HepG2 (cell line): ENCODE data around the gene SELENOI. TPM values are rescaled to one million over a fixed set of nuclear protein-coding genes. Genes with fewer than 3 reads are reported as not detected.

Source experiments
- ATAC-seq: fragments of 200-7000 bp; cut with Tn5 transposase; 3 replicates; pipeline ENCODE4 v1.9.1; 2020; ENCODE audit warnings: mild to moderate bottlenecking, moderate library complexity
- BruUV-seq: library from RNA; stranded (reverse); fragments of 400-500 nt; replicated peaks from 2 replicates; lab custom pipeline; 2021; lab: Mats Ljungman, UMichigan
- CTCF ChIA-PET: fragments of 300-600 bp; formaldehyde crosslinking; extraction: SDS; loops from one replicate; lab custom pipeline; 2021; ENCODE audit warnings: low total read pairs, inconsistent platforms, low intra/inter-chr PET ratio; lab: Yijun Ruan, JAX
- POLR2A ChIA-PET: fragments of 350-600 bp; sonication (Branson Sonifier 250); formaldehyde crosslinking; loops from one replicate; lab custom pipeline; 2020; ENCODE audit warnings: antibody characterized with exemption, inconsistent platforms; lab: Yijun Ruan, JAX
- DNase-seq: peaks from one replicate; pipeline ENCODE4 v3.0.0-alpha.2; 2015; ENCODE audit warnings: low spot score
- FAIRE-seq: peaks from 3 replicates; lab custom pipeline; 2011; peaks lifted over from hg19 to GRCh38; lab: Jason Lieb, UNC
- H2AFZ ChIP-seq: one replicate; pipeline ENCODE4 v1.6.1; 2011; ENCODE audit warnings: low read length, inconsistent platforms
- H3K27ac ChIP-seq: fragments of 300-600 bp; 3 replicates; pipeline ENCODE4 v1.8.0; 2011; ENCODE audit warnings: mixed run types, mild to moderate bottlenecking, mixed read lengths, low read length, inconsistent platforms; ENCODE audit not compliant: insufficient read depth; ENCODE audit errors: extremely low read length
- H3K27me3 ChIP-seq, 2 experiments: fragments of 200-600 bp in 1 of 2; 2 replicates in 1 of 2; 3 replicates in 1 of 2; pipeline versions ENCODE4 v1.6.0 to v1.8.0; 2011; ENCODE audit warnings: low read length in 2 of 2, mild to moderate bottlenecking in 2 of 2, moderate library complexity in 2 of 2, inconsistent platforms in 1 of 2; ENCODE audit not compliant: insufficient read depth in 2 of 2, control insufficient read depth in 1 of 2
- H3K36me3 ChIP-seq, 2 experiments: fragments of 200-600 bp in 1 of 2; replicated peaks in 1 of 2; 2 replicates in 1 of 2; 3 replicates in 1 of 2; pipeline versions ENCODE4 v1.5.1 to v1.8.0; 2011; ENCODE audit warnings: low read length in 2 of 2, inconsistent platforms in 1 of 2; ENCODE audit not compliant: insufficient read depth in 2 of 2, control insufficient read depth in 1 of 2
- H3K4me1 ChIP-seq: 2 replicates; pipeline ENCODE4 v1.5.1; 2012; ENCODE audit warnings: low read length, inconsistent platforms; ENCODE audit not compliant: insufficient read depth
- H3K4me2 ChIP-seq: 2 replicates; pipeline ENCODE4 v1.6.0; 2011; ENCODE audit warnings: low read depth, low read length, inconsistent platforms
- H3K4me3 ChIP-seq, 3 experiments: fragments of 200-600 bp in 1 of 3; sonication (generic), shearing (Covaris generic) in 1 of 3; replicated peaks in 1 of 3; 2 replicates each; pipeline ENCODE4 v1.5.1; 2011 to 2016; ENCODE audit warnings: low read length in 3 of 3, inconsistent platforms in 2 of 3, low read depth in 2 of 3, mild to moderate bottlenecking in 2 of 3, control low read depth in 1 of 3, mixed read lengths in 1 of 3; ENCODE audit not compliant: insufficient read depth in 1 of 3
- H3K79me2 ChIP-seq: one replicate; pipeline ENCODE4 v1.6.1; 2011; ENCODE audit warnings: low read length, inconsistent platforms; ENCODE audit not compliant: insufficient read depth
- H3K9ac ChIP-seq: 2 replicates; pipeline ENCODE4 v1.6.0; 2011; ENCODE audit warnings: mild to moderate bottlenecking, low read depth, low read length, inconsistent platforms; ENCODE audit not compliant: insufficient read depth
- H3K9me3 ChIP-seq: 2 replicates; pipeline ENCODE4 v1.5.1; 2012; ENCODE audit warnings: mild to moderate bottlenecking, low read length
- H4K20me1 ChIP-seq: 2 replicates; pipeline ENCODE4 v1.6.0; 2011; ENCODE audit warnings: inconsistent platforms, mild to moderate bottlenecking, low read length, moderate library complexity; ENCODE audit not compliant: insufficient read depth
- AGO1 ChIP-seq: fragments of 200-400 bp; formaldehyde crosslinking; IDR thresholded peaks from 2 replicates; pipeline ENCODE4 v1.6.1; 2017; ENCODE audit warnings: mild to moderate bottlenecking, low read depth, low read length, moderate library complexity; ENCODE audit not compliant: poor library complexity, severe bottlenecking
- ARHGAP35 ChIP-seq: sonication (generic); formaldehyde crosslinking; IDR thresholded peaks from 2 replicates; pipeline ENCODE4 v1.9.0; 2022; ENCODE audit warnings: mild to moderate bottlenecking, inconsistent platforms, moderate library complexity, missing genetic modification reagents, borderline replicate concordance
- ATF7 ChIP-seq, 2 experiments: fragments of 450-650 bp in 1 of 2; sonication (generic) in 1 of 2; formaldehyde crosslinking in 1 of 2; IDR thresholded peaks; 2 replicates each; pipeline versions ENCODE4 v1.4.0 to v1.6.1; 2016 to 2020; ENCODE audit warnings: antibody characterized with exemption in 1 of 2, mild to moderate bottlenecking in 1 of 2, missing genetic modification reagents in 1 of 2
- ELF4 ChIP-seq: sonication (generic); formaldehyde crosslinking; IDR thresholded peaks from 2 replicates; pipeline ENCODE4 v1.5.0; 2020; ENCODE audit warnings: missing genetic modification reagents, mild to moderate bottlenecking, moderate library complexity, borderline replicate concordance
- FOXC1 ChIP-seq: sonication (generic); formaldehyde crosslinking; IDR thresholded peaks from 2 replicates; pipeline ENCODE4 v1.8.0; 2022; ENCODE audit warnings: mild to moderate bottlenecking, missing genetic modification reagents, borderline replicate concordance
- GATAD2A ChIP-seq: IDR thresholded peaks from 2 replicates; pipeline ENCODE4 v1.6.1; 2016
- HNRNPLL ChIP-seq: fragments of 200-400 bp; formaldehyde crosslinking; IDR thresholded peaks from 2 replicates; pipeline ENCODE4 v1.6.1; 2017; ENCODE audit warnings: mild to moderate bottlenecking, low read depth, low read length; ENCODE audit not compliant: poor library complexity, severe bottlenecking
- MAFF ChIP-seq: IDR thresholded peaks from 2 replicates; pipeline ENCODE4 v1.6.1; 2011; ENCODE audit warnings: low read depth, low read length, improper control_type of control experiment
- PRPF4 ChIP-seq: fragments of 200-400 bp; formaldehyde crosslinking; IDR thresholded peaks from 2 replicates; pipeline ENCODE4 v1.6.1; 2016; ENCODE audit warnings: low read length, low read depth; ENCODE audit not compliant: poor library complexity, severe bottlenecking
- RNF219 ChIP-seq: sonication (generic); formaldehyde crosslinking; IDR thresholded peaks from 2 replicates; pipeline ENCODE4 v1.5.0; 2020; ENCODE audit warnings: mild to moderate bottlenecking, missing genetic modification reagents
- SUZ12 ChIP-seq: fragments of 150-350 bp; IDR thresholded peaks from 2 replicates; pipeline ENCODE4 v1.6.1; 2014; ENCODE audit warnings: low read depth, low read length
- ZNF124 ChIP-seq: sonication (generic); formaldehyde crosslinking; IDR thresholded peaks from 2 replicates; pipeline ENCODE4 v1.4.0; 2020; ENCODE audit warnings: missing genetic modification reagents
- WGBS: methylation state at CpG from one replicate; pipeline ENCODE4 v1.1.6; 2017; ENCODE audit warnings: low lambda C conversion rate; 5-methylcytosine and 5-hydroxymethylcytosine counted together
- in situ Hi-C: cut with HindIII; loops from 2 replicates; pipeline ENCODE4 v1.10.0; 2017; ENCODE audit warnings: low pct_unique_long_range_greater_than_20kb; ENCODE audit not compliant: extremely low pct_ligation_motif_present
- intact Hi-C: fragments of 100-400 bp; cut with micrococcal nuclease; formaldehyde crosslinking; loops from one replicate; pipeline ENCODE4 v1.10.0; 2022; ENCODE audit not compliant: unreplicated experiment
- polyA plus RNA-seq, 8 experiments: library from polyadenylated mRNA; depleted of rRNA in 3 of 8; stranded (reverse) in 7 of 8; unstranded in 1 of 8; fragments of >200 nt; fragmentation: Illumina TruSeq in 4 of 8; extraction: Trizol in 4 of 8; gene quantifications; 2 replicates each; pipeline versions ENCODE4 v1.2.1 to v1.2.3, GENCODE V29; 2011 to 2016; ENCODE audit warnings: low read depth in 4 of 8, missing spikeins in 1 of 8, mixed read lengths in 1 of 8; ENCODE audit not compliant: insufficient read depth in 1 of 8
- total RNA-seq, 5 experiments: library from RNA; depleted of rRNA; stranded (reverse); fragments of >200 nt; fragmentation: Illumina TruSeq; extraction: Trizol; gene quantifications; 2 replicates each; pipeline ENCODE4 v1.2.3, GENCODE V29; 2016; ENCODE audit warnings: low read depth in 1 of 5
- TF ChIP-seq, protein P1 (sequence below): sonication (generic); formaldehyde crosslinking; conservative IDR thresholded peaks from 2 replicates; pipeline ENCODE4 v1.8.0; 2022; ENCODE audit warnings: low read depth, missing genetic modification reagents
- TF ChIP-seq, protein P2 (sequence below): sonication (generic); formaldehyde crosslinking; IDR thresholded peaks from 2 replicates; pipeline ENCODE4 v1.4.0; 2020; ENCODE audit warnings: mild to moderate bottlenecking, missing genetic modification reagents, borderline replicate concordance
- TF ChIP-seq, protein P3 (sequence below): IDR thresholded peaks from 2 replicates; pipeline ENCODE4 v1.6.1; 2012; ENCODE audit warnings: inconsistent platforms

The SELENOI gene
- total and polyA plus RNA-seq, 2 of the 13 experiments (the other 11 are each of a cell fraction or from before 2014, with no cell fraction given), result 27.7 to 60.3 TPM

DNA sequence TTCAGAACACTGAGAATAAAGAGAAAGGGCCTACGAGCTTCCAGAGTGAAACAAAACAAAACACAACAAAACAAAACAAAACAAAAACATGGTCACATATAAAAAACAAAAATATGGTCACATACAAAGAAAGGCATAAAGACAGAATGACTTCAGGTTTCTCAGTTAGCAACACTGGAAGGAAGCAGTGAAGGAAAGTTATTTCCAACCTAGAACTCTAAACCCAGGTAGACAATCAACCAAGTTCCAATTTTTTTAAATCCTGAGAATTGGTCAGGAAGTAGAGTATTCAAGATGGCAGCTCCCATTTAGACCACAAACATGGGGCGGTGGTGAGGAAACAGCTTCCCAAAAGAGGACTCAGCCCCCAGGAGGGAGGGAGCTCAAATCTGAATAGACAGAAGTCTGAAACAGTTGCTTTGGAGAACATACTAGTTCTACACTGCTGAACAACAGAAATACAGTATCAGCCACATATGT lies 64.9 kb downstream of the SELENOI start (continued):
- TF ChIP-seq ATF7 (IDR thresholded peaks at IDR 0.05) (no peak), ATF7 (CRISPR knock-in tag; IDR thresholded peaks at IDR 0.05) (no peak), FOXC1 (CRISPR knock-in tag) (no peak), ZNF124 (CRISPR knock-in tag) (no peak), ARHGAP35 (no peak), ELF4 (no peak)

DNA sequence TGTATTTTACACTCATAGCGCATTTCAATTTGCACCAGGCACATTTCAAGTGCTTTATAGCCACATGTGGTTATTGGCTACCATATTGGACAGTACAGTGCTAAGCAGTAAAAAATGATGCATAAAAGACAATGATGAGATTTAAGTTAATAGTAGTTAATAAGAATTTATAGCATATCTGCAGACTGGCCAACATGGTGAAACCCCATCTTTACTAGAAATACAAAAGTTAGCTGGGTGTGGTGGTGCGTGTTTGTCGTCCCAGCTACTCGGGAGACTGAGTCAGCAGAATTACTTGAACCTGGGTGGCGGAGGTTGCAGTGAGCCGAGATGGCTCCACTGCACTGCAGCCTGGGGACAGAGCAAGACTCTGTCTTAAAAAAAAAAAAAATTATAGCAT lies 65.5 kb downstream of the SELENOI start:
- no peak for ATAC-seq
- Histone ChIP-seq H3K9me3 (no peaks in the 10 kb centered on the region), H3K4me2 (peak overlapping the region; percentile 65; the same call in 1 of the 2 replicates), H4K20me1 (no peaks in the 10 kb centered on the region), H3K4me3 (no peak overlapping the region), H3K36me3 (no peaks in the 10 kb centered on the region), H3K79me2 (no peaks in the 10 kb centered on the region), H3K9ac (no peak overlapping the region), H3K4me1 (peaks cover 21% of the 10 kb centered on the region), H3K27me3 (no peaks in the 10 kb centered on the region), H3K27ac (no peak overlapping the region), H2AFZ (no peak overlapping the region)
- CTCF ChIA-PET, result no interaction called here
- BruUV-seq, result no TSS peak
- 96% methylated on average over 6 of the region's 6 CpGs for WGBS
- no peak for DNase-seq
- in situ Hi-C loops, result no loop called here
- FAIRE-seq, result no peak
- intact Hi-C loops, result no loop called here
- POLR2A ChIA-PET, result no interaction called here
- no peak for TF ChIP-seq RNF219 (CRISPR knock-in tag)
- no peak for TF ChIP-seq PRPF4
- no peak for TF ChIP-seq AGO1
- TF ChIP-seq, protein P1, sequence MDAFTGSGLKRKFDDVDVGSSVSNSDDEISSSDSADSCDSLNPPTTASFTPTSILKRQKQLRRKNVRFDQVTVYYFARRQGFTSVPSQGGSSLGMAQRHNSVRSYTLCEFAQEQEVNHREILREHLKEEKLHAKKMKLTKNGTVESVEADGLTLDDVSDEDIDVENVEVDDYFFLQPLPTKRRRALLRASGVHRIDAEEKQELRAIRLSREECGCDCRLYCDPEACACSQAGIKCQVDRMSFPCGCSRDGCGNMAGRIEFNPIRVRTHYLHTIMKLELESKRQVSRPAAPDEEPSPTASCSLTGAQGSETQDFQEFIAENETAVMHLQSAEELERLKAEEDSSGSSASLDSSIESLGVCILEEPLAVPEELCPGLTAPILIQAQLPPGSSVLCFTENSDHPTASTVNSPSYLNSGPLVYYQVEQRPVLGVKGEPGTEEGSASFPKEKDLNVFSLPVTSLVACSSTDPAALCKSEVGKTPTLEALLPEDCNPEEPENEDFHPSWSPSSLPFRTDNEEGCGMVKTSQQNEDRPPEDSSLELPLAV (CRISPR knock-in tag), result no peak
- no peak for TF ChIP-seq GATAD2A (CRISPR knock-in tag)
- TF ChIP-seq, protein P2, sequence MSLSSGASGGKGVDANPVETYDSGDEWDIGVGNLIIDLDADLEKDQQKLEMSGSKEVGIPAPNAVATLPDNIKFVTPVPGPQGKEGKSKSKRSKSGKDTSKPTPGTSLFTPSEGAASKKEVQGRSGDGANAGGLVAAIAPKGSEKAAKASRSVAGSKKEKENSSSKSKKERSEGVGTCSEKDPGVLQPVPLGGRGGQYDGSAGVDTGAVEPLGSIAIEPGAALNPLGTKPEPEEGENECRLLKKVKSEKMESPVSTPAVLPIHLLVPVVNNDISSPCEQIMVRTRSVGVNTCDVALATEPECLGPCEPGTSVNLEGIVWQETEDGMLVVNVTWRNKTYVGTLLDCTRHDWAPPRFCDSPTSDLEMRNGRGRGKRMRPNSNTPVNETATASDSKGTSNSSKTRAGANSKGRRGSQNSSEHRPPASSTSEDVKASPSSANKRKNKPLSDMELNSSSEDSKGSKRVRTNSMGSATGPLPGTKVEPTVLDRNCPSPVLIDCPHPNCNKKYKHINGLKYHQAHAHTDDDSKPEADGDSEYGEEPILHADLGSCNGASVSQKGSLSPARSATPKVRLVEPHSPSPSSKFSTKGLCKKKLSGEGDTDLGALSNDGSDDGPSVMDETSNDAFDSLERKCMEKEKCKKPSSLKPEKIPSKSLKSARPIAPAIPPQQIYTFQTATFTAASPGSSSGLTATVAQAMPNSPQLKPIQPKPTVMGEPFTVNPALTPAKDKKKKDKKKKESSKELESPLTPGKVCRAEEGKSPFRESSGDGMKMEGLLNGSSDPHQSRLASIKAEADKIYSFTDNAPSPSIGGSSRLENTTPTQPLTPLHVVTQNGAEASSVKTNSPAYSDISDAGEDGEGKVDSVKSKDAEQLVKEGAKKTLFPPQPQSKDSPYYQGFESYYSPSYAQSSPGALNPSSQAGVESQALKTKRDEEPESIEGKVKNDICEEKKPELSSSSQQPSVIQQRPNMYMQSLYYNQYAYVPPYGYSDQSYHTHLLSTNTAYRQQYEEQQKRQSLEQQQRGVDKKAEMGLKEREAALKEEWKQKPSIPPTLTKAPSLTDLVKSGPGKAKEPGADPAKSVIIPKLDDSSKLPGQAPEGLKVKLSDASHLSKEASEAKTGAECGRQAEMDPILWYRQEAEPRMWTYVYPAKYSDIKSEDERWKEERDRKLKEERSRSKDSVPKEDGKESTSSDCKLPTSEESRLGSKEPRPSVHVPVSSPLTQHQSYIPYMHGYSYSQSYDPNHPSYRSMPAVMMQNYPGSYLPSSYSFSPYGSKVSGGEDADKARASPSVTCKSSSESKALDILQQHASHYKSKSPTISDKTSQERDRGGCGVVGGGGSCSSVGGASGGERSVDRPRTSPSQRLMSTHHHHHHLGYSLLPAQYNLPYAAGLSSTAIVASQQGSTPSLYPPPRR (CRISPR knock-in tag), result no peak
- peak; percentile 59; the same call in 1 of the 2 replicates for TF ChIP-seq MAFF
- TF ChIP-seq HNRNPLL, result no peak
- TF ChIP-seq, protein P3, sequence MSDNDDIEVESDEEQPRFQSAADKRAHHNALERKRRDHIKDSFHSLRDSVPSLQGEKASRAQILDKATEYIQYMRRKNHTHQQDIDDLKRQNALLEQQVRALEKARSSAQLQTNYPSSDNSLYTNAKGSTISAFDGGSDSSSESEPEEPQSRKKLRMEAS, result no peak
- TF ChIP-seq SUZ12, result no peak
